ENCODE measurements around the gene MTHFD1L.

MTHFD1L gene

GRCh38 chr6:150866147-150866990, 867 bp downstream of the MTHFD1L start:
- DNase-seq (ENCODE audit: low spot score): peak; percentile 90

- no peak for DNase-seq (ENCODE audit: low spot score)
These were observed 1.5 kb downstream of the MTHFD1L start for GRCh38 chr6:150866991-150867501.

GRCh38 chr6:150868759-150869158, 3.3 kb downstream of the MTHFD1L start:
- DNase-seq (ENCODE audit: low spot score): no peak

GRCh38 chr6:150874179-150874578, 8.7 kb downstream of the MTHFD1L start:
- DNase-seq (ENCODE audit: low spot score): no peak

- no peak for DNase-seq (ENCODE audit: low spot score)
These were observed 10.3 kb downstream of the MTHFD1L start for GRCh38 chr6:150875841-150876240.

GRCh38 chr6:150876598-150876997, 11.1 kb downstream of the MTHFD1L start:
- no peak for DNase-seq (ENCODE audit: low spot score)

- no peak for DNase-seq (ENCODE audit: low spot score)
These were observed 12.4 kb downstream of the MTHFD1L start for GRCh38 chr6:150877928-150878327.

- DNase-seq (ENCODE audit: low spot score): no peak
These were observed 13.1 kb downstream of the MTHFD1L start for GRCh38 chr6:150878347-150879213.

- no peak for DNase-seq (ENCODE audit: low spot score)
These were observed 14.8 kb downstream of the MTHFD1L start for GRCh38 chr6:150880336-150880735.

- peak; percentile 78 for DNase-seq (ENCODE audit: low spot score)
These were observed 16.5 kb downstream of the MTHFD1L start for GRCh38 chr6:150881911-150882481.

- no peak for DNase-seq (ENCODE audit: low spot score)
These were observed 18.0 kb downstream of the MTHFD1L start for GRCh38 chr6:150883521-150883920.

- no peak for DNase-seq (ENCODE audit: low spot score)
These were observed 20.7 kb downstream of the MTHFD1L start for GRCh38 chr6:150886155-150886554.

GRCh38 chr6:150887978-150888563, 22.6 kb downstream of the MTHFD1L start:
- DNase-seq (ENCODE audit: low spot score): no peak

GRCh38 chr6:150890346-150890745, 24.8 kb downstream of the MTHFD1L start:
- no peak for DNase-seq (ENCODE audit: low spot score)

- DNase-seq (ENCODE audit: low spot score): peak; percentile 74
These were observed 26.5 kb downstream of the MTHFD1L start for GRCh38 chr6:150891888-150892485.

- DNase-seq (ENCODE audit: low spot score): no peak
These were observed 28.8 kb downstream of the MTHFD1L start for GRCh38 chr6:150894191-150894744.

GRCh38 chr6:150894935-150895552, 29.5 kb downstream of the MTHFD1L start:
- no peak for DNase-seq (ENCODE audit: low spot score)

GRCh38 chr6:150895928-150896632, 30.6 kb downstream of the MTHFD1L start:
- DNase-seq (ENCODE audit: low spot score): no peak

GRCh38 chr6:150897400-150897943, 32.0 kb downstream of the MTHFD1L start:
- no peak for DNase-seq (ENCODE audit: low spot score)

Data from kidney tubule cell (primary cell).